SK-N-SH (cell line): Measurements from ENCODE around the gene NF2. TPM values are rescaled to one million over a fixed set of nuclear protein-coding genes. Genes with fewer than 3 reads are reported as not detected.
A peak's percentile ranks its signal among the peaks of the same experiment; 100 is the strongest.

Experiments
- CTCF ChIA-PET: fragments of 300-600, 350-600 bp; formaldehyde crosslinking; extraction: SDS; loops from one replicate; lab custom pipeline; 2021; lab: Yijun Ruan, JAX
- POLR2A ChIA-PET: fragments of 350-600 bp; sonication (Branson Sonifier 250); formaldehyde crosslinking; extraction: SDS; loops from one replicate; lab custom pipeline; 2020; ENCODE audit warnings: antibody characterized with exemption, inconsistent platforms; lab: Yijun Ruan, JAX
- DNase-seq: peaks from one replicate; pipeline ENCODE4 v3.0.0; 2012
- H2AFZ ChIP-seq: fragments of 200-600 bp; sonication (generic); 2 replicates; pipeline ENCODE4 v1.8.1; 2016; ENCODE audit warnings: antibody characterized with exemption, mild to moderate bottlenecking, low read depth
- H3F3A ChIP-seq: fragments of 200-600 bp; sonication (generic); replicated peaks from 2 replicates; pipeline ENCODE3; 2016; ENCODE audit warnings: antibody characterized with exemption, mild to moderate bottlenecking; ENCODE audit not compliant: insufficient read depth
- H3K27ac ChIP-seq, 2 experiments: fragments of 200-500 bp in 1 of 2; fragments of 200-600 bp in 1 of 2; sonication (Bioruptor generic) in 1 of 2; sonication (generic), shearing (Covaris generic) in 1 of 2; 2 replicates each; pipeline versions ENCODE4 v1.5.1 to v1.6.1; 2014 to 2016; ENCODE audit warnings: low read depth in 2 of 2, inconsistent platforms in 1 of 2, low read length in 1 of 2, mild to moderate bottlenecking in 1 of 2, mixed read lengths in 1 of 2
- H3K27me3 ChIP-seq: fragments of 200-600 bp; sonication (generic), shearing (Covaris generic); 2 replicates; pipeline ENCODE4 v1.6.1; 2016; ENCODE audit warnings: mixed run types; ENCODE audit not compliant: insufficient read depth
- H3K36me3 ChIP-seq, 2 experiments: fragments of 200-500 bp in 1 of 2; fragments of 200-600 bp in 1 of 2; sonication (Bioruptor generic) in 1 of 2; sonication (generic) in 1 of 2; replicated peaks in 1 of 2; 2 replicates each; pipeline versions ENCODE3 to v1.5.1; 2014 to 2016; ENCODE audit warnings: low read length in 1 of 2, mild to moderate bottlenecking in 1 of 2; ENCODE audit not compliant: insufficient read depth in 2 of 2, control insufficient read depth in 1 of 2
- H3K4me1 ChIP-seq, 2 experiments: fragments of 200-500 bp in 1 of 2; fragments of 200-600 bp in 1 of 2; sonication (Bioruptor generic) in 1 of 2; sonication (generic), shearing (Covaris generic) in 1 of 2; 2 replicates each; pipeline versions ENCODE4 v1.5.1 to v1.6.1; 2014 to 2016; ENCODE audit warnings: low read depth in 1 of 2, low read length in 1 of 2, mixed run types in 1 of 2; ENCODE audit not compliant: insufficient read depth in 2 of 2, control insufficient read depth in 1 of 2
- H3K4me2 ChIP-seq: fragments of 200-600 bp; sonication (generic), shearing (Covaris generic); 2 replicates; pipeline ENCODE4 v1.6.1; 2017; ENCODE audit warnings: mixed run types
- H3K4me3 ChIP-seq, 2 experiments: fragments of 200-500 bp in 1 of 2; fragments of 200-600 bp in 1 of 2; sonication (Bioruptor generic) in 1 of 2; sonication (generic), shearing (Covaris generic) in 1 of 2; 2 replicates each; pipeline versions ENCODE4 v1.5.1 to v1.8.1; 2014 to 2016; ENCODE audit warnings: low read depth in 2 of 2, inconsistent platforms in 1 of 2, low read length in 1 of 2, mild to moderate bottlenecking in 1 of 2, mixed read lengths in 1 of 2, moderate library complexity in 1 of 2
- H3K79me2 ChIP-seq: fragments of 200-600 bp; sonication (generic); 2 replicates; pipeline ENCODE4 v1.8.1; 2017; ENCODE audit warnings: mild to moderate bottlenecking; ENCODE audit not compliant: insufficient read depth
- H3K9ac ChIP-seq: fragments of 200-600 bp; sonication (generic); 2 replicates; pipeline ENCODE4 v1.6.1; 2017; ENCODE audit warnings: mixed run types
- H3K9me2 ChIP-seq: fragments of 200-600 bp; sonication (generic); 2 replicates; pipeline ENCODE4 v1.6.1; 2017; ENCODE audit warnings: mixed run types
- H3K9me3 ChIP-seq: fragments of 200-600 bp; sonication (generic); 2 replicates; pipeline ENCODE4 v1.6.1; 2017; ENCODE audit warnings: mixed run types, mild to moderate bottlenecking, moderate library complexity
- H4K20me1 ChIP-seq: fragments of 200-600 bp; sonication (generic); 2 replicates; pipeline ENCODE4 v1.6.1; 2017; ENCODE audit warnings: mild to moderate bottlenecking, mixed run types; ENCODE audit not compliant: insufficient read depth
- CHD2 ChIP-seq: fragments of 150-350 bp; IDR thresholded peaks from 2 replicates; pipeline ENCODE4 v1.6.1; 2018; ENCODE audit warnings: low read length; ENCODE audit not compliant: partially characterized antibody
- CTCF ChIP-seq: fragments of 200-600 bp; sonication (generic); IDR thresholded peaks from 2 replicates; pipeline ENCODE4 v1.6.1; 2017; ENCODE audit warnings: antibody characterized with exemption, mild to moderate bottlenecking, moderate library complexity
- EZH2phosphoT487 ChIP-seq: fragments of 200-600 bp; sonication (generic); IDR thresholded peaks from 2 replicates; pipeline ENCODE4 v1.6.1; 2017; ENCODE audit warnings: low read depth, mixed run types, mild to moderate bottlenecking, antibody characterized with exemption, moderate library complexity, borderline replicate concordance
- FOSL2 ChIP-seq: IDR thresholded peaks from 2 replicates; pipeline ENCODE4 v1.4.0; 2012; ENCODE audit warnings: low read depth, mild to moderate bottlenecking, moderate library complexity, borderline replicate concordance
- GABPA ChIP-seq: IDR thresholded peaks from 2 replicates; pipeline ENCODE4 v1.4.0; 2012; ENCODE audit warnings: low read depth, mild to moderate bottlenecking
- GATA2 ChIP-seq: sonication (generic); formaldehyde crosslinking; IDR thresholded peaks from 2 replicates; pipeline ENCODE4 v1.5.0; 2020; ENCODE audit warnings: mild to moderate bottlenecking, missing genetic modification reagents
- JUND ChIP-seq: IDR thresholded peaks from 2 replicates; pipeline ENCODE4 v1.4.0; 2012
- MAX ChIP-seq: IDR thresholded peaks from 2 replicates; pipeline ENCODE4 v1.4.0; 2012; ENCODE audit warnings: low read depth
- MXI1 ChIP-seq: IDR thresholded peaks from 2 replicates; pipeline ENCODE4 v1.6.1; 2012; ENCODE audit warnings: mild to moderate bottlenecking, low read depth, low read length, improper control_type of control experiment
- PBX3 ChIP-seq: IDR thresholded peaks from 2 replicates; pipeline ENCODE4; 2012
- POLR2AphosphoS5 ChIP-seq: IDR thresholded peaks from 2 replicates; pipeline ENCODE4 v1.6.1; 2012; ENCODE audit warnings: low read depth, low read length
- RAD21 ChIP-seq: IDR thresholded peaks from 2 replicates; pipeline ENCODE4 v1.6.1; 2012; ENCODE audit warnings: mild to moderate bottlenecking, low read length
- RFX5 ChIP-seq: IDR thresholded peaks from 2 replicates; pipeline ENCODE4 v1.6.1; 2012; ENCODE audit warnings: mild to moderate bottlenecking, improper control_type of control experiment, low read length
- USF1 ChIP-seq: IDR thresholded peaks from 2 replicates; pipeline ENCODE4 v1.4.0; 2012; ENCODE audit warnings: low read depth, borderline replicate concordance
- USF2 ChIP-seq: fragments of 150-350 bp; IDR thresholded peaks from 2 replicates; pipeline ENCODE4 v1.6.1; 2017; ENCODE audit warnings: antibody characterized with exemption, low read length, low read depth, borderline replicate concordance
- YY1 ChIP-seq: IDR thresholded peaks from 2 replicates; pipeline ENCODE4 v1.4.0; 2012; ENCODE audit warnings: low read depth, mild to moderate bottlenecking
- WGBS: methylation state at CpG from one replicate; pipeline ENCODE4 v1.1.6; 2017; ENCODE audit warnings: low lambda C conversion rate; 5-methylcytosine and 5-hydroxymethylcytosine counted together
- polyA plus RNA-seq, 3 experiments: library from polyadenylated mRNA; depleted of rRNA; stranded (reverse); fragments of >200 nt; gene quantifications; 2 replicates each; pipeline ENCODE4 v1.2.3, GENCODE V29; 2012

The NF2 gene
- polyA plus RNA-seq, 1 of the 3 experiments (the other 2 are of a cell fraction) = 44.1 TPM

- 1% methylated on average over 12 of the region's 12 CpGs for WGBS
- CTCF ChIA-PET = interaction anchor here (1.1 to 4.6 kb wide), 6 partner anchors 10 to 682 kb away, joined by 3 to 35 read pairs (median 5); no protein-coding TSS in a partner anchor
Observed at GRCh38 chr22:29604076-29604360, 585 bp downstream of the NF2 start.

GRCh38 chr22:29605527-29605850, 2.1 kb downstream of the NF2 start:
- Histone ChIP-seq H3K4me3 (peak overlapping the region in 1 of 2 experiments; percentile 77; a peak in 2 of 4 replicates), H3K27me3 (no peaks in the 10 kb centered on the region), H3K27ac (no peak overlapping the region), H2AFZ (no peak overlapping the region), H3K9me2 (no peaks in the 10 kb centered on the region), H3K4me2 (peak overlapping the region; percentile 79), H3K9ac (0 out of 2 replicates have a peak overlapping the region, but pooled peaks have one; percentile 16), H3K9me3 (no peaks in the 10 kb centered on the region), H3K4me1 (peaks cover 3 to 11% of the 10 kb centered on the region in 2 experiments; a peak in 2 of 4 replicates), H3K79me2 (peaks cover 69% of the 10 kb centered on the region), H4K20me1 (no peaks in the 10 kb centered on the region), H3F3A (no peaks in the 10 kb centered on the region), H3K36me3 (peaks cover 0 to 9% of the 10 kb centered on the region in 2 experiments)
- WGBS = 91% methylated on average over 5 of the region's 5 CpGs
- ChIA-PET POLR2A (no interaction called here), CTCF (interaction anchor here (1.2 to 4.6 kb wide), 6 partner anchors 9 to 483 kb away, joined by 3 to 35 read pairs (median 8); no protein-coding TSS in a partner anchor)
- DNase-seq = no peak
- TF ChIP-seq YY1 = no peak
- TF ChIP-seq USF1 = no peak
- no peak for TF ChIP-seq RFX5
- TF ChIP-seq CHD2 = no peak
- no peak for TF ChIP-seq MXI1
- TF ChIP-seq GATA2 (CRISPR knock-in tag) = no peak
- no peak for TF ChIP-seq FOSL2
- TF ChIP-seq RAD21 = no peak
- TF ChIP-seq MAX = no peak

More at GRCh38 chr22:29604076-29604360, 585 bp downstream of the NF2 start:
- no peaks in the 10 kb centered on the region for H4K20me1 ChIP-seq
- peak overlapping the region; percentile 79 for H3K4me2 ChIP-seq
- H3K9ac ChIP-seq = peak overlapping the region; percentile 83
- DNase-seq = no peak
- H3K27ac ChIP-seq = peak overlapping the region; percentile 53 to 64
- TF ChIP-seq EZH2phosphoT487 = no peak
- no peak for TF ChIP-seq PBX3
- no peak for TF ChIP-seq GABPA
- no peak for TF ChIP-seq JUND
- TF ChIP-seq CTCF = no peak
- no peak for TF ChIP-seq USF2
- TF ChIP-seq POLR2AphosphoS5 = no peak
- peaks cover 55% of the 10 kb centered on the region for H3K79me2 ChIP-seq
- H3K9me3 ChIP-seq = no peaks in the 10 kb centered on the region
- H3K4me1 ChIP-seq = peaks cover 3 to 11% of the 10 kb centered on the region in 2 experiments; a peak in 2 of 4 replicates
- H3F3A ChIP-seq = no peaks in the 10 kb centered on the region
- H3K4me3 ChIP-seq = peak overlapping the region; percentile 75 to 77
- POLR2A ChIA-PET = interaction anchor here (1.5 kb wide), 1 partner anchor 50 kb away, joined by 4 read pairs; the partner anchor contains the start of gene THOC5
- no peaks in the 10 kb centered on the region for H3K9me2 ChIP-seq
- H3K27me3 ChIP-seq = no peaks in the 10 kb centered on the region
- peaks cover 0 to 3% of the 10 kb centered on the region in 2 experiments for H3K36me3 ChIP-seq
- no peak overlapping the region for H2AFZ ChIP-seq
